BJ (cell line): ENCODE data around the gene AFM. TPM values are rescaled to one million over a fixed set of nuclear protein-coding genes. Genes with fewer than 3 reads are reported as not detected.

ENCODE experiments used
- CTCF ChIA-PET: fragments of 350-600 bp; formaldehyde crosslinking; extraction: SDS; loops from one replicate; lab custom pipeline; 2021; ENCODE audit warnings: antibody characterized with exemption, inconsistent platforms; lab: Yijun Ruan, JAX
- POLR2A ChIA-PET: fragments of 300-600 bp; sonication (Branson Sonifier 250); formaldehyde crosslinking; extraction: SDS; loops from one replicate; lab custom pipeline; 2021; ENCODE audit warnings: antibody characterized with exemption; lab: Charles Lee
- DNase-seq: peaks from one replicate; pipeline ENCODE4 v3.0.0-alpha.2; 2011; ENCODE audit warnings: low read depth
- H3K27me3 ChIP-seq: 2 replicates; pipeline ENCODE4 v1.6.0; 2011; ENCODE audit warnings: low read length; ENCODE audit not compliant: control insufficient read depth, insufficient read depth
- H3K36me3 ChIP-seq: 2 replicates; pipeline ENCODE4 v1.5.1; 2011; ENCODE audit warnings: low read length; ENCODE audit not compliant: control insufficient read depth, insufficient read depth
- H3K4me3 ChIP-seq: 2 replicates; pipeline ENCODE4 v1.5.1; 2011; ENCODE audit warnings: low read depth, mild to moderate bottlenecking, control low read depth, low read length
- polyA plus RNA-seq: library from polyadenylated mRNA; depleted of rRNA; stranded (reverse); fragments of >200 nt; gene quantifications from 2 replicates; pipeline ENCODE4 v1.2.3, GENCODE V29; 2011
- TF ChIP-seq, protein P1 (sequence below): IDR thresholded peaks from 2 replicates; pipeline ENCODE4 v1.5.1; 2011; ENCODE audit warnings: low read depth, mild to moderate bottlenecking, control low read depth, inconsistent platforms, low read length, moderate library complexity; ENCODE audit not compliant: insufficient read depth

Gene AFM
- polyA plus RNA-seq, 1 experiment = not detected

DNA sequence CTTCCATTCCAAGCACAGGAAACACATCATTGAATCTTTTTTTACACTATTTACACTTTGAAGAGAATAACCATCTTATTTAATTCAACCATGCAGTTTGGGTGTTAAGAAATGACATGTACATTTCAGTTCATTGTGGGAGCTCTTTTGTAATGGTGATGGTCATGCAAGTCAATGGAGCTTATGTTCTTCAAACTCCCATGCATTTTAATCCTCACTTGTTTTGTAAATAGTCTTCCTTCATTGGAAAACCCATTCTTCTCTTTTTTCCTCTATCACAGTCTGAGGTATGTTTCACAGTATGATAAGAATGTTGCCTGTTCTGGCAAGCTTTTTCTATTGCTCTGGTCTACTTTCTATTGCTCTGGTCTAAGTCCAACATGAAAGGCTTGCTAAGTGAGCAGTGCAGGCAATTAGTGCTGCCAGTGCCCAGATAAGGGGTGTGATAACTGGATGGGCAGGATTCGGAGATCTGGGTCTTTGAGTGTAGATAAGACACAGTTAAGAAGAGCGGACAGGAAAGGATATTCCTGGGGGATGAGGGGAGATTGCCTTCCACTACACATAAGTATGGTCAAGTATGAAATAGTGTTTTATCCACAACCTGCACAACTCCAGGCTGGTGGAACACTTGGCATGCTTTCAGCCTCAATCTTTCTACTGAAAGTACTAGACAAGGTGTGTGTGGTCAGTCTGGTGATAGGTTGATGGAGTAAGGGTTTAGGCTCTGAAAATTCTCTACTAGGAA lies 28.4 kb upstream of the AFM start:
- CTCF ChIA-PET = interaction anchor here (1.4 kb wide), 1 partner anchor 10 kb away, joined by 3 read pairs; no protein-coding TSS in a partner anchor

DNA sequence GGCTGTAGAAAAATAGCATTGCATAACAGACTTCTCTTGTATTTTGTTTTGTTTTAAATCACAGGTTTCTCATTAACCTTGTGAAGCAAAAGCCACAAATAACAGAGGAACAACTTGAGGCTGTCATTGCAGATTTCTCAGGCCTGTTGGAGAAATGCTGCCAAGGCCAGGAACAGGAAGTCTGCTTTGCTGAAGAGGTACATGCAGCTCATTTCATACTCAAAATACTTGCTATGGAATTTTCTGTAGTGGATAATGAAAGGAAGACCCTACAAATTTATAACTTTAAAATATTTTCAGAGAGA lies 27.9 kb upstream of the AFM start:
- ChIA-PET CTCF (interaction anchor here (1.1 kb wide), 1 partner anchor 8 kb away, joined by 3 read pairs; no protein-coding TSS in a partner anchor), POLR2A (no interaction called here)
- TF ChIP-seq, protein P1, sequence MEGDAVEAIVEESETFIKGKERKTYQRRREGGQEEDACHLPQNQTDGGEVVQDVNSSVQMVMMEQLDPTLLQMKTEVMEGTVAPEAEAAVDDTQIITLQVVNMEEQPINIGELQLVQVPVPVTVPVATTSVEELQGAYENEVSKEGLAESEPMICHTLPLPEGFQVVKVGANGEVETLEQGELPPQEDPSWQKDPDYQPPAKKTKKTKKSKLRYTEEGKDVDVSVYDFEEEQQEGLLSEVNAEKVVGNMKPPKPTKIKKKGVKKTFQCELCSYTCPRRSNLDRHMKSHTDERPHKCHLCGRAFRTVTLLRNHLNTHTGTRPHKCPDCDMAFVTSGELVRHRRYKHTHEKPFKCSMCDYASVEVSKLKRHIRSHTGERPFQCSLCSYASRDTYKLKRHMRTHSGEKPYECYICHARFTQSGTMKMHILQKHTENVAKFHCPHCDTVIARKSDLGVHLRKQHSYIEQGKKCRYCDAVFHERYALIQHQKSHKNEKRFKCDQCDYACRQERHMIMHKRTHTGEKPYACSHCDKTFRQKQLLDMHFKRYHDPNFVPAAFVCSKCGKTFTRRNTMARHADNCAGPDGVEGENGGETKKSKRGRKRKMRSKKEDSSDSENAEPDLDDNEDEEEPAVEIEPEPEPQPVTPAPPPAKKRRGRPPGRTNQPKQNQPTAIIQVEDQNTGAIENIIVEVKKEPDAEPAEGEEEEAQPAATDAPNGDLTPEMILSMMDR = no peak
- peaks cover 4% of the 10 kb centered on the region; the same call in 1 of the 2 replicates for H3K27me3 ChIP-seq
- H3K4me3 ChIP-seq = no peak overlapping the region
- H3K36me3 ChIP-seq = no peaks in the 10 kb centered on the region
- DNase-seq = no peak

More for the DNA sequence above, 28.4 kb upstream of the AFM start:
- Histone ChIP-seq H3K36me3 (no peaks in the 10 kb centered on the region), H3K4me3 (no peak overlapping the region), H3K27me3 (peaks cover 4% of the 10 kb centered on the region; the same call in 1 of the 2 replicates)
- DNase-seq = no peak
- TF ChIP-seq, protein P1 = no peak
- POLR2A ChIA-PET = no interaction called here

DNA sequence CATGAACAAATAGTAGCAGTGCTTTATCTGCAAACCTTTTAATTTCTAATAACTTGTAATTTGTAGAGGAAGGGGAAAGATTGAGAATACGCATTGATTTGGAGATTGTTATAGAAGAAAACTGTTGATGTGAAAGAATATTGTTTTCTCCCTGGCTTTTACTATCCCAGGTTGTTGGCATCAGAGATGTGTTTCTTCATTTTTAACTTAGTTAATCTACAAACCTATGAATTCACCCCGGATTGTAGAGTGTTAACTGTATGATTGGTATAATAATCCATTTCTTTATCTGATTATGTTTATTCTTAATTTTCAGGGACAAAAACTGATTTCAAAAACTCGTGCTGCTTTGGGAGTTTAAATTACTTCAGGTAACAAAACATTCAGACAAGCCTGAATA lies 26.6 kb upstream of the AFM start:
- no peak overlapping the region for H3K4me3 ChIP-seq
- ChIA-PET POLR2A (no interaction called here), CTCF (no interaction called here)
- no peaks in the 10 kb centered on the region for H3K36me3 ChIP-seq
- DNase-seq = no peak
- TF ChIP-seq, protein P1 = no peak
- peaks cover 4% of the 10 kb centered on the region; the same call in 1 of the 2 replicates for H3K27me3 ChIP-seq

- Histone ChIP-seq H3K4me3 (no peak overlapping the region), H3K27me3 (peaks cover 4% of the 10 kb centered on the region; the same call in 1 of the 2 replicates), H3K36me3 (no peaks in the 10 kb centered on the region)
- ChIA-PET CTCF (interaction anchor here (0.7 to 3.2 kb wide), 2 partner anchors 10 to 268 kb away, joined by 3 to 10 read pairs; no protein-coding TSS in a partner anchor), POLR2A (no interaction called here)
- DNase-seq = no peak
- TF ChIP-seq, protein P1 = no peak
These were observed 25.1 kb upstream of the AFM start for GRCh38 chr4:73456177-73457022.
